Stomach (tissue), 4 donors: ENCODE measurements around the gene EIF2S1.

Source experiments
- EP300 ChIP-seq: sonication (generic); formaldehyde crosslinking; IDR thresholded peaks from one replicate; pipeline ENCODE4 v1.6.1; 2017; ENCODE audit warnings: antibody characterized with exemption
- TF ChIP-seq, protein P1 (sequence below), 7 experiments: fragments of 450-650 bp in 4 of 7; fragments of 200-600 bp in 3 of 7; sonication (generic) in 3 of 7; IDR thresholded peaks; one replicate each; pipeline ENCODE4 v1.5.1; 2016 to 2019; ENCODE audit warnings: antibody characterized with exemption in 7 of 7, control low read depth in 2 of 7, mild to moderate bottlenecking in 1 of 7

DNA sequence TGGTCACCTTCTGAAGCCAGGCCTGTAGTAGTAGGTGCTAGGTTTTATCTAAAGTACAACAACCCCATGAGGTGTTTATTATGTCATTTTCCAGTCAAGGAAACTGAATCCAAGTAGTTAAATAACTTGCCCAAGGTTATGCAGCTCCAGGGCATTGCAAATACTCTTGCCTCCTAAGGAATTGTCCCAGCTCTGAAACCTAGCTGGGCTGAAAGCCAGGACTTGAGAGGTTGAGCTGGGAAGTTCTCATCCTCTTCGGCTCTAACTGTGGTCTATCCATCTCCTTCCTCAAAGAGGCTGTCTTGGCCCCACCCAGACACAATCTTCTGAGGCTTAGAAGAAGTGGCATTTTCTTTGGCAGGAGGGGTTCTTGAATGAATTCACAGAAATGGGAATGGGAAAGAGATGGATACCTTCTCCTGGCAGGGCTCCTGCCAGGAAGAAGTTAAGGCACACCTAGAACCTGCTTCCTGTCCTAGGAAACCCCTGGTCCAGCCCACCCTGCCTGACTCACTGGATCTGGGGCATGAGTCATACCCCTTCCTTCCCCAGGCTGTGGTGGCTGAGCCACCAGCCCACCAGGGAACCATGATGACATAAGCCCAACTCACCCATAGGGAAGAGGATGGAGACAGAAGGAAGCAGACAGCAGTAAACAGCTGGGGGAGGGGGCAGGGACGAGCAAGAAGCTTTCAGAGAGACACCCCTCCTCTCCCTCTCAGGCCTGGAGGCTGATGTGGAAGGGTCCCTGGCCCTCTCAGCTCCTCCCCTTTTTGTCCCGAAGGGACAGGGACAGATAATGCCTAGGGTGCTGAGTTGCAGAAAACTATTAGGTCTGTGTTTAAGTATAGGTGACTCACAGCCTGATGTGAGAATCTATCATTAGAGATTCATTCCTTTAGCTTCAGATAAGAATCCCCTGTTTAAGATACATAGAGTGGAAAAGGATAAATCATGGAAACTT, 54.0 kb downstream of the EIF2S1 start:
- TF ChIP-seq, protein P1, sequence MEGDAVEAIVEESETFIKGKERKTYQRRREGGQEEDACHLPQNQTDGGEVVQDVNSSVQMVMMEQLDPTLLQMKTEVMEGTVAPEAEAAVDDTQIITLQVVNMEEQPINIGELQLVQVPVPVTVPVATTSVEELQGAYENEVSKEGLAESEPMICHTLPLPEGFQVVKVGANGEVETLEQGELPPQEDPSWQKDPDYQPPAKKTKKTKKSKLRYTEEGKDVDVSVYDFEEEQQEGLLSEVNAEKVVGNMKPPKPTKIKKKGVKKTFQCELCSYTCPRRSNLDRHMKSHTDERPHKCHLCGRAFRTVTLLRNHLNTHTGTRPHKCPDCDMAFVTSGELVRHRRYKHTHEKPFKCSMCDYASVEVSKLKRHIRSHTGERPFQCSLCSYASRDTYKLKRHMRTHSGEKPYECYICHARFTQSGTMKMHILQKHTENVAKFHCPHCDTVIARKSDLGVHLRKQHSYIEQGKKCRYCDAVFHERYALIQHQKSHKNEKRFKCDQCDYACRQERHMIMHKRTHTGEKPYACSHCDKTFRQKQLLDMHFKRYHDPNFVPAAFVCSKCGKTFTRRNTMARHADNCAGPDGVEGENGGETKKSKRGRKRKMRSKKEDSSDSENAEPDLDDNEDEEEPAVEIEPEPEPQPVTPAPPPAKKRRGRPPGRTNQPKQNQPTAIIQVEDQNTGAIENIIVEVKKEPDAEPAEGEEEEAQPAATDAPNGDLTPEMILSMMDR (IDR thresholded peaks at IDR 0.05): no peak
- TF ChIP-seq EP300: no peak
